GM12873 (cell line): ENCODE results near the gene MYO9A.

Source experiments
- CTCF ChIP-seq: IDR thresholded peaks from 2 replicates; pipeline ENCODE4 v1.5.1; 2012; ENCODE audit warnings: low read depth, mild to moderate bottlenecking, moderate library complexity, low read length, control low read depth; ENCODE audit not compliant: insufficient read depth; ENCODE audit errors: missing control alignments

Gene MYO9A

GRCh38 chr15:71970435-71970834, 147.5 kb downstream of the MYO9A start:
- TF ChIP-seq CTCF = no peak

GRCh38 chr15:71962537-71962936, 155.4 kb downstream of the MYO9A start:
- TF ChIP-seq CTCF = no peak

GRCh38 chr15:71957026-71957425, 160.9 kb downstream of the MYO9A start:
- TF ChIP-seq CTCF = no peak

GRCh38 chr15:71951134-71951533, 166.8 kb downstream of the MYO9A start:
- no peak for TF ChIP-seq CTCF

GRCh38 chr15:71945012-71945411, 172.9 kb downstream of the MYO9A start:
- no peak for TF ChIP-seq CTCF

- TF ChIP-seq CTCF = no peak
Observed at GRCh38 chr15:71943806-71944205, 174.1 kb downstream of the MYO9A start.

GRCh38 chr15:71939981-71940588, 177.9 kb downstream of the MYO9A start:
- TF ChIP-seq CTCF = no peak
